Peyer's patch (tissue), 4 donors: ENCODE data around the gene PCDHB6.

ENCODE experiments used
- CTCF ChIP-seq, 6 experiments: fragments of 450-650 bp in 4 of 6; fragments of 200-600 bp in 2 of 6; sonication (generic) in 1 of 6; IDR thresholded peaks; one replicate each; pipeline ENCODE4 v1.5.1; 2017 to 2019; ENCODE audit warnings: antibody characterized with exemption in 6 of 6, mild to moderate bottlenecking in 3 of 6, moderate library complexity in 1 of 6
- POLR2A ChIP-seq, 2 donors: fragments of 450-650 bp; IDR thresholded peaks; one replicate each; pipeline ENCODE4 v1.5.1; 2017; ENCODE audit warnings: antibody characterized with exemption in 2 of 2, mild to moderate bottlenecking in 2 of 2, moderate library complexity in 2 of 2

GRCh38 chr5:141180313-141180712 lies 30.5 kb downstream of the PCDHB6 start:
- TF ChIP-seq CTCF (IDR thresholded peaks at IDR 0.05) (no peak), POLR2A (IDR thresholded peaks at IDR 0.05) (no peak)
